Stimulated activated CD8-positive, alpha-beta memory T cell treated with anti-CD3 and anti-CD28 coated beads, Interleukin-7, amount 100 ng/mL, for 1 hour (primary cell): ENCODE data around the gene WDR55.
"Not testable (repeated sequence)": the region's sequence is repeated elsewhere in the genome, so short reads cannot be mapped to it uniquely, and the experiment has no call there.

Experiments used
- DNase-seq, 2 donors: peaks; one replicate each; pipeline ENCODE4 v3.0.0-alpha.2; 2020; ENCODE audit warnings: low read depth in 2 of 2

The WDR55 gene

DNA sequence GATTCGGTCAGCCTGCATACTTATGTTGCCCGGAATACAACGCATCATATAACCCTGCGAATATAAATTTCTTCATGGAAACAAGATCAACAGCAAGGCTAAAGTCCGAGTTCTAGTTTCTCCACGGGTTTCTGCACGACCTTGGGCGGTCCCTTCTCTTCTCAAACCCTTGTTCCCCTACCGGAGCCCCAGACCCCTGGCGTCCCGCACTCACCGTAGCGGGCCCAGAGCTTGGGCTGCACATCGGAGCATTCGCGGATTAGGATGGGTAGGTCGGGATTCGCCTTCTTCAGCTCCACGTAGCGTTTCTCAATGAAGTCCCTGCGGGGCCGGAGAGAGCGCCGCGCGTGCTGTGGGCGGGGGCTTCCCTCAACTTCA, 17.7 kb upstream of the WDR55 start:
- DNase-seq = no peak

DNA sequence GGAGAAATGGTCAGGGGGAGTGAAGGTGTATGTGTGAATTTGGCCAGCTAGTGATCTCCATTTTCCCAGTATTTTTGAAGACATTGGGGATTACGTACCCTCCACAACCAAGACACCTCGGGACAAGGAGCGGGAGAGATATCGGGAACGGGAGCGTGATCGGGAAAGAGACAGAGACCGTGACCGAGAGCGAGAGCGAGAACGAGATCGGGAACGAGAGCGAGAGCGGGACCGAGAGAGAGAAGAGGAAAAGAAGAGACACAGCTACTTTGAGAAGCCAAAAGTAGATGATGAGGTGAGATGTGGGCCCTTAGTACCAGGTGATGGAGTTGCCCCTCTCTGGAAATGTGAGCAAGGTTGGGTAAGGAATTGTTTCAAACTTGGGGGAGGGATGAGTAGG, 5.8 kb upstream of the WDR55 start:
- no peak for DNase-seq

DNA sequence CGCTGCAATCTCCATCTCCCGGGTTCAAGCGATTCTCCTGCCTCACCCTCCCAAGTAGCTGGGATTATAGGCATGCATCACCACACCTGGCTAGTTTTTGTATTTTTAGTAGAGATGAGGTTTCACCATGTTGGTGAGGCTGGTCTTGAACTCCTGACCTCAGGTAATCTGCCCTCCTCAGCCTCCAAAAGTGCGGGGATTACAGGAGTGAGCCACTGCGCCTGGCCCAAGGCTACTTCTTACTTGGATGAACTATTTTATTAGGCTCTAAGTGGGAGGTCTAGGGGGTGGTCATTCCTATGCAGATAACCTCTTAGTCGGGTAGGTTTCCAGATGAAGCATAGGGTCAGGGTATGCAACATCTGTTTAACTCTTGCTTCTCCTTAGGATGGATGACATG, 4.3 kb upstream of the WDR55 start:
- DNase-seq = not testable (repeated sequence)

DNA sequence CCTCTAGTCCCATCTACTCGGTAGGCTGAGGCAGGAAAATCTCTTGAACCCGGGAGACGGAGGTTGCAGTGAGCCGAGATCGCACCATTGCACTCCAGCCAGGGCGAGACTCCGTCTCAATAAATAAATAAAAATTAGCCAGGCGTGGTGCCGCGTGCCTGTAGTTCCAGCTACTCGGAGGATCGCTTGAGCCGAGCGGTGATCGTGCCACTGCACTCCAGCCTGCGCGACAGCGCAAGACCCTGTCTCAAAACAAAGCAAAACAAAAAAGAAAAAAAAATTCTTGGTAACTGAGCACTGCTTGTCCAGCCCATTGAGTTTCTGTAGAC, 710 bp upstream of the WDR55 start:
- DNase-seq = no peak

DNA sequence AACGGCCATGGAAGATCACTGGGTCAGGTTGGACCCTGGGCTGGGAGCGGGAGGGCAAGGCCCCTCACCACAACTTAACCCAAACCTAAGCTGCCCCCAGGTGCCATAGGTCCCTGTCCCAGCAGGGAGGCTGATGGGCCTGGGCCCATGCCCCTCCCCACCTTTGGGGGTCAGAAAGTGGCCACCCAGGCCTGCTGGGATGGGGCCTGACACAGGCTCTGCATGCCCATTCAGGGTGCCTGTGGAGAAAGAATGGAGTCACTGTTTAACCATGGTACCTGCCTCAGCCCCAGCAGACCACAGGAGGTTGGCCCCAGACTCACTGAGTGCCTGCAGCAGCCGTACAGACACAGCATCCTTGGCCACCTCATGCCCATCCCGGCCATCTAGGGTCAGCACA, 6.3 kb downstream of the WDR55 start:
- DNase-seq = not testable (repeated sequence)

DNA sequence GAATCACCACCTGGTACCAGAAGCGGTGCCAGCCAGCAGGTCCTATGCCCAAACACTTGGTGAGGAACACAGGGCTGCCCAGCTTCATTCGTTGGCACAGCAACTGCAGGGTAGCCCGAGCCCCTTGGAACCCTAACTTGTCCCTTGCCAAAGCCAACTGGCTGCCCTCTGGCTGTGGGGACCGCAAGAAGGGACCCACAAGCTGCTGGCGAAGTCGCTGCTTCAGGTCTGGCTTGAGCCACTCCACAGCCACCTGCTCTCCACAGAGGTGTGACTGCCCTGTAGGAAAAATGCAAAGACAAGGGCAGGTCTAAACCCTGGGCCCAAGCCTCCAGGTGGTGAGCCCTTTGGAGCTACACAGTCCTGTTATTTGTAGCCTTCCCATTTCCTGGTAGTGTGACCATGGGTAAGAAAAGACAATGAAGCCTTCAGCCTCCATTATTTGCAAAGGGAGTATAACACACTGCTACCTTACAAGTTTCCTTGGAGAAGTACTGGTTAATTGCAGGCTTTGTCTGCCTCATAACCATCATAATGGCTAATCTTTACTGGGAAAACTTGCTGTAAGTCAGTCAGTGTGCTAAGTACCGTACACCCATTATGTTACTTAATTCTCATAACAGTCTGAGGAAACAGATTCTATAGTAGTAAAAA, 6.9 kb downstream of the WDR55 start:
- DNase-seq = no peak

DNA sequence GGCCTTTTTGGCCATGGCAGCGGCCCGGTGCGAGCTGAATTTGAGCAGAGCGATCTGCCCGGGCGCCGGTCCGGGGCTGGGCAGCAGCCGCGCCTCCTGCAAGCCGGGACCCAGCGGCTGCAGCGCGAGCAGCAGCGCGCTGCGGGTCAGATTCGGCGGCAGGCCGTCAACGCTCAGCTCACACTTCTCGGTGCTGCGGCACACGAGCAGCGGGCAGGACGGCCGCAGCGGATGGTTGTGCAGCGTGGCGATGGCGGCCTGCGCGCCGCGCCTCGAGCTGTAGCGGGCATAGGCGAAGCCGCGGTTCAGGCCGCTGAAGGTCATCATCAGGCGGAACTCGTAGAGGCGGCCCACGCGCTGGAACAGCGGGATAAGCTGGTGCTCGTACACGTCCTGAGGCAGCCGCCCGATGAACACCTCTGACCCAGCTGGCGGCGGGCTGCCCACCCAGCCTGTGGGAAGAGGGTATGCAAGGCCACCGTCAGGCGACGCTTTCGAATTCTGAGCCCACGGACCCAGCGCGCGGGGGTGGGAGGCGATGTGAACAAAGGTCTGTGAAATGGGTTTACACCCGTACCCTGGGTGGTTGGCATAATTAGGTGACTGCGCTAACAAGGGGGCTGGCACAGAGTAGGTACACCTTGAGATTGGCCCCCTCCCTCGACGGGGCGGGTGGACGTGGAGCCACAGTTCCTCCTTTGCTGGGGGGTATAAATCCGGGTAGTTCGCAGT, 7.9 kb downstream of the WDR55 start:
- DNase-seq = no peak

DNA sequence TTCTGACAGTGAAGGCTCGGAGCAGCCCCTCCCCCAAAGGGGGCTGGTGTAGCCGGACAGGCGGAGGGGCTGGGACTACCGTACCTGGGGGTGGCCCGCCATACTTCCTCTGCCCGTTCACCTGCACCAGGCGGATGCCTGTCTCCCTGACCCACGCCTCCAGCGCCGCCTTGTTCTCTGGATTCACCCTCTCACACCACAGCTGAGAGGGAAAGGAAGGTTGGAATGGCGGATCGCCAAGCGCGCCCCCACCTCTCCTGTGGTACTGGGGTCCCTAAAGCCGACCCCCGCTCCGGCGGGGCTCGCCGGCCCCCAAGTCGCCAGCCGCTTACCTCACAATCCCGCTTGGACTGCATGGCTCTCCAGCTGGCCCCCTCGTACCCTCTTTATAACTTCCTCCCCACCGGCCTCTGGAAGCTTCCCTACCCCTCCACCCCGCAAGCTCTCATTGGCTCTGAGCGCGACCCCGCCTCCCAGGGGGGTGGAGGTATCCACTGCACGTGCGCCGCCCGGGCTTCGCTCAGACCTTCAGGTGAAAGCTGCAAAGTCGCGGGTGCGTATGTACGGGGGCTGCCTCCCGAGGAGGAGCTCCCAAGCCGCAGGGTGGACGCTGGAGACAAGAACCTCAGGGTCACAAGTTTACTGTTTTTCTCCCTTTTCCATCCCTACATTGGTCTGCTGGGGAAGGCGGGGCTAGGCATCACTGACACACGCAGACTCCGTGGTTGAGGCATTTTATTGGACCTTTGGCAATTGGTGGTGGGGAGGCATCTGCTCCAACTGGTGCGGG, 8.7 kb downstream of the WDR55 start, which contains the start of gene DND1:
Gene DND1 (minus strand): TSS at position 390 of the 790 bp plus-strand sequence. CDS start 34 bp downstream, at position 356.
- no peak for DNase-seq

DNA sequence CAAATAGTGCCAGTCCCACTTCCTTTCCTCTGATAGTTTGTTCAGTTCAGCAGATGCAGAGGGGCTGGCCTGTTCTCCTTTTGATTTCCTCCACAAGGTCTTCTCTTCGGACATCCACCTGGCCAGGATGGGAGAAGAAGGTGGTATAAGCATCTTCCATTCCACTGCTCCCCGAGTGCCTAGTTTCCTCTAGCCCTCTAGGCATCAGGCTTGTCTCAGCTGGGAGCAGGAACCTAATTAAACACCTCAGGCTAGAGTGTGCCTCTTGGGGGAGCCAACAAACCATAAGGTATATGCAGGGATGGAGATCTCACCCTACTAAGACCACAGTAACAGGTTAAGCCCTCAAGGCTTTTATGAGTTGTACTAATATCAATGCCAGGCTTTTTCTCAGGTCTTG, 9.5 kb downstream of the WDR55 start:
- no peak for DNase-seq

DNA sequence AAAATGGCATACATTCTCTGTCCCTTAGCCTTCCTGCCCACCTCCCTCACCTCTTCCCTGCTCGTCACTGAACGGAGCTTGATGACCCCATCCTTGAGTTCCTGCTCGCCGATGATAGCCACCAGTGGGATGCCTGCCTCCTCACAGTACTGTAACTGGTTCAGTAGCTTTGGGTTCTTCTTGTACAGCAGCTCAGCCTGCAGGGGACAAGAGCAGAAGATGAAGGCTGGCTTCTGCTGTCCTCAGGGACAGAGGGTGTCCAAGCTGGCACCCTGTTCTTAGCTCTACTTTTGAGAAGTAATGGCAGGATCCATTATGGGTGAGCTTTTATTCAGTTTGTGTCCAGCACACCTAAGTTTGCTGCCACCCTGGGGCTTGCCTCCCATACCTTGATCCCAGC, 9.9 kb downstream of the WDR55 start:
- DNase-seq = no peak

DNA sequence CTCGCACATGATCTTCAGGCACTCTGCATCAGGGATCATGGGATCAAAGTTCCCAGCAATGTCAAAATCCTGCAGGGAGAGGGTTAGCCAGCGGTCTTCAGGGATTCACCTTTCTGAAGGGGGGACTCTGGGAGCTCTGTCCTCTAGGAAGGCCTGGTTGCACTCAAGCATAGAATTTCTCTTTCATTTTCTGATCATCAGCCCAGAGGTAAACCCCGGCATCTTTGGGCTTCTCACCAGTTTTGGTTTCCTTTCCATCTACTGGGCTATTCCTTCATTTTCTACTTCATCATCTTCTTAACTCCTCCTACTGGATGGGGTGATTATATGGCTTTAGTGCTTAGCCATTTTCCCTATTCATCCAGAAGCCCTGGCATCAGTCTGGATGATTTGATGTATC, 13.2 kb downstream of the WDR55 start:
- DNase-seq = no peak

DNA sequence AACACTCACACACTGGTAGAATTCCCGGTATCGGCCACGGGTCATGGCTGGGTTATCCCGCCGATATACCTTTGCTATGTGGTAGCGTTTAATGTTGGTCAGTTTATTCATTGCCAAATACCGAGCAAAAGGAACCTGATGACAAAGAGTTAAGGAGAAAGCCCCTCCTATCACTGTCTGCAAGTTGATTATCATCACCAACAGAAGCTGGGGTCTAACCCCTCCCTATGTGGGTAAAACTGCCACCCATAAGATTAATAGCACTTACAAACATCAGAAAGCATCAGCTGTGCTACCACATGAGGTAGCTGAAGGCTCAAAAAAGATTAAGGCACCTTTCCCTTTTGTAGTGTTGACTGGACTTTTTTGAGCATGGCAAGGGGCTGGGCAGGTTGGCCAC, 14.3 kb downstream of the WDR55 start:
- DNase-seq = no peak

DNA sequence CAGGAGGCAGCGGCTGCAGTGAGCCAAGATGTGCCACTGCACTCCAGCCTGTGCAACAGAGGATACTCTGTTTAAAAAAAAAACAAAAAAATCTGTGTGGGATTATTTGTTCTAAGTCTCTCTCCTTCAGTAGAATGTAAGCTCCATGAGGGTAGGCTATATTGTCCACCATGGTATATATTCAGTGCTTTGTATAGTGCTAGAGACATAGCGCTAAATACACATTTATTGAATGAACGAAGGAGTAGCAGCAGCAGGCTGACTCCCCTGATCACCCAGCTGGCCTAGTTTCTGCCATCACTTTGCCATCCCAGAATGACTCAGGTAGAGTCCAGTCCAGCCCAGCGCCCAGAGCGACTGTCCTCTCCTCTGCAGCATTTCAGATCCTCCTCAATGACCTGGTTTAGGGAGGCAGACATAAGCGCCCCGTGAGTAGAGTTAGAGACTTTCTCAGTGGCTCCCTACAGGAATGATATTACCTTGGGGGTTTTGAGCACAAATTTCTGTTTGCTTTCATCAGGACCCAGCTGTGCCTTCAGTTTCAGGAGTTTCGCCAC, 25.8 kb downstream of the WDR55 start:
- no peak for DNase-seq

DNA sequence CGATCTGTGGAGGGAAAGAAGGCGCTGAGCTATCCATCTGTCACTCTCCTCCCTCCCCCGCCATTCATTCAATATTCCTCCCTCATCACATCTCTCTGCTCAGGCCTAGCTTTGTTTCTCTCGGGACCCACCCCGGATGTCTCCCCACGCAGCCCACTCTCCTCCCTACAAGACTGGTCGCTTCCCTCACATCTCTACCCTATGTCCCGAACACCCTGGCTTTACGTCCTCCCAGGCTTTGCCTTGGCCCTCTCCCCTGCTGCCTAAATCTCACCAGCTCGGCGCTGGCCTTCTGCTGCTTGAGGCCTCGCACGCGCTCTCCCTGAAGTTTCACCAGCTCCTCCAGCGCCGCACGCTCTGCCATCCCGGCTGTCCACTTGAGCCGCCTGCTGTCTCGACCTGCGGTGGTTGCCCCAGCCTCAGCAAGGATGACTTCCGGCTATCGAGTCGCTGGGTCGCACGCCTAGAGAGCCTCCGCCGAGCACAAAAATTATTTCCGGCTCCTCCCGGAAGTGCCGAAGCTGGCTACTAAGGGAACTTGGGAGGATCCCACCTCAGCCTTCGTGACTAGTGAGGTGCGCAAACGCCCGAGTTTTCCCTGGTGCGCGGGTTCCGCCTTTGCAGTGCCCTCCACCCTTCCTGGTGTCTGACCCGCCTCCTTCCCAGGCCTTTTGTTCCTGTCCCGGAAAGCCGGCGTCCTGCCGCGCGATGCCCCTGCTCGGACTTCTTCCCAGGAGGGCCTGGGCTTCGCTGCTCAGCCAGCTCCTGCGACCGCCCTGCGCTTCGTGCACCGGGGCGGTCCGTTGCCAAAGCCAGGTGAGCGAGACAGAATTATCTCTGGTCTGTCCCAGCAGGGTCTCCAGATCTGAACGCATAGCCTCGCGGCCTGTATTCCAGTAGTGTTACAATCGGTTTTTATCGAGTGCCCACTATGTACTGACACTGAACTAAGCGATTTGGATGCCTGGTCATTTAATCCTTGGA, 26.5 kb downstream of the WDR55 start, which contains the start of the genes HARS1 and HARS2:
Gene HARS1 (minus strand): TSS at position 430 of the 984 bp plus-strand sequence. CDS start 66 bp downstream, at position 364.
Gene HARS2 (plus strand): TSS at position 515 of the 984 bp plus-strand sequence. CDS start 194 bp downstream, at position 709.
- peak; percentile 61 to 70 for DNase-seq

DNA sequence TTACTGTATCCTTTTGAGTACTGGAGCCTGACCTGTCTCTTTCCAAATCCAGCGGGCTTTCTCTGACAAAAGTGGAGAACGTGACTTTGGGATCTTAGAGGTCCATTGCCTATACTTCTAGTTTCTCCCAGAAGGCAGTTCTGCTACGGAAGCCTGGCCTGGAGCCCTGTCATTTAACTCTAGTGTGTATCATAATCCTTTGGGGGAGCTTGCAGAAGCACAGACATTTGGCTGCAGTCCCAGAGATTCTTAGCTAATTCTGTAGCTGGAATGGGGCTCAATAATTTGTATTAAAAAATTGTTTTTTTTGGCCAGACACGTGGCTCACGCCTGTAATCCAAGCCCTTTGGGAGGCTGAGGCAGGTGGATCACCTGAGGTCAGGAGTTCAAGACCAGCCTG, 29.6 kb downstream of the WDR55 start:
- no peak for DNase-seq

DNA sequence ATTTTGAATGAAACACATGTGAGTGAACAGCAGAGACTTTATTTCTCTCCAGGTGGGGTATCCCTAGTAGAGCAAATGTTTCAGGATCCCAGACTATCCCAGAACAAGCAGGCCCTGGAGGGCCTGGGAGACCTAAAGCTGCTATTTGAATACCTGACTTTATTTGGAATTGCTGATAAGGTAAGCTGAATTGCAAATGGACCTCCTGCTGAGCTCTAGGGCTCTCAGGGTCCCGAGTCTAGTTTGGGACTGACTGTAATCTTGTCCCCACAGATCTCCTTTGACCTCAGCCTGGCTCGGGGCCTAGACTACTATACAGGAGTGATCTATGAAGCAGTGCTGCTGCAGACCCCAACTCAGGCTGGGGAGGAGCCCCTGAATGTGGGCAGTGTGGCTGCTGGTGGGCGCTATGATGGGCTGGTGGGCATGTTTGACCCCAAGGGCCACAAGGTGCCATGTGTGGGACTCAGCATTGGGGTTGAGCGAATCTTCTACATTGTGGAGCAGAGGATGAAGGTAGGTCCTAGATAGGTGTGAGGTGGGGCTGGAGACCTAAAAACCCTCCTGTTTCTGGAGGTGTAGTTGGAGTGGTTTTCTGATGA, 32.3 kb downstream of the WDR55 start:
- DNase-seq = no peak

DNA sequence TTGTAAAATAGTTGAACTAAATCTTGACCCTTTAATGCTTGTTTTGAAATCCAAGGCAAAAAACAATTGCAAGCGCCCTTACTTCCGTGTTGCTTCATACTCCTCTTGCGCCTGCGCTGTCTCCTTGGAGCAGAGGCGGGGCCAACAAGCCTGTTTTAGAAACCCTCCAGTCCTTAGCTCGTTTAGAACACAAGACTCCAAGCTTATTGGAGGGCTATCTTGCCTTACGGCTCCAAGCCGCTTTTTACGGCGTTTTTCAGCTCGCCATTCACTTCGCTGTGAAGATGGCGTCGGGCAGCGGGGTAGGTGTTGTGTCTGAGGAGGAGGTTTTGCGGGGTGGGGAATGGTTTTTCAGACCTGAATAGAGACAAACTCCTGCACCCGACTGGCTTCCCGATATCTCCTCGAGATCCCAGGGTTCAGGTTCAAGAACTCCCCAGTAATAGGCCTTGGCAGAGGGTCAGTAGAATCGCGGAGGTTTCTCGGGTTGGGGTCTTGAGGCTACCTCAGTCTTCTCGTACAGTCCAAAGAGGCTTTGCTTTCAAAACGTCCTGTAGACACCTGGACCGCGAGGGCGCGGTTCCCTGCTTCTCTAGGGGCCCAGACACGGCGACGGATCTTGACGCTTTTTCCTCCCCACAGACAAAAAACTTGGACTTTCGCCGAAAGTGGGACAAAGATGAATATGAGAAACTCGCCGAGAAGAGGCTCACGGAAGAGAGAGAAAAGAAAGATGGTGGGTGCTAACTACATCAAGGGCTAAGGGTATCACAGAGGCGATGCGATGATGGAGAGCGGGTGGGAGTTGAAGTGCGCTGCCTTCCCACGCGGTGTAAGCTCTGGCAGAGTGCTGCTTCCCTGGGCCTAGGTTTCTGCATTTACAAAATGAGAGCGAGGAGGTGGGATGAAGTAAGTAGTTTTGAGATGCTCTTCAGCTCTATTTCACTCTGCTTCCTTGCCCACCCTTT, 35.8 kb downstream of the WDR55 start, which contains the start of gene ZMAT2:
Gene ZMAT2 (plus strand): TSS at position 271 of the 968 bp plus-strand sequence. CDS start 14 bp downstream, at position 285.
- peak; percentile 77 to 86 for DNase-seq

DNA sequence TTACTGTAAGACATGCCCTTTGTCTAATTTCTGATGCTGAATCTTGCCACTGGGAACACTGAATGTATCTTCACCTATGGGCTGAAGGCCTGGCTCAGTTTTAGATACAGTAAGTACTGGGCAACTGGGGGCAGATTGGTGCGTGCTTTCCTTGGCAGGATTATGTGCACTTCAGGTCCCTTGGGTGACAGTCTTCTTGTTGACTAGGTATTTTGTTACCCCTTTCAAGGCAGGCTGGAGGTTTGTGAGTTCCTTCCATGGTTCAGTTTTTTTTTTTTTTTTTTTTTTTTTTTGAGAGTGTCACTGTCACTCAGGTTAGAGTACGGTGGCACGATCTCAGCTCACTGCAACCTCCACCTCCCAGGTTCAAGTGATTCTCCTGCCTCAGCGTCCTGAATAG, 43.1 kb downstream of the WDR55 start:
- no peak for DNase-seq

DNA sequence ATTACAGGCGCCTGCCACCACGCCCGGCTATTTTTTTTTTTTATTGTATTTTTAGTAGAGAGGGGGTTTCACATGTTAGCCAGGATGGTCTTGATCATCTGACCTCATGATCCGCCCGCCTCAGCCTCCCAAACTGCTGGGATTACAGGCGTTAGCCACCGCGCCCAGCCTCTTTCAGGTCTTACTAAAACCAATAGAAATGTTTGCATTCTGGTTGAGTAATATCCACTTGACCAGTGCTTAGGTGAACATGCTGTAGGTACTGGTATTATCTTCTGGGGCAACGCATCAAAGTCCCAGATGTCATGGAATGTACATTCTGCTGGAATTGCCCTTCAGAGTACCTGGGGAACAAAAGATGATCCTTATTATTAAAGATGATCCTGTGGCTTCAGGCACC, 44.1 kb downstream of the WDR55 start:
- not testable (repeated sequence) for DNase-seq
